Caco-2 (cell line): ENCODE measurements around the gene PTPRN2. TPM values are rescaled to one million over a fixed set of nuclear protein-coding genes. Genes with fewer than 3 reads are reported as not detected.

ENCODE experiments used
- BruUV-seq: library from RNA; stranded (reverse); fragments of 400-500 nt; replicated peaks from 2 replicates; lab custom pipeline; 2021; lab: Mats Ljungman, UMichigan
- CTCF ChIA-PET: fragments of 300-600 bp; sonication (Branson Sonifier 250); formaldehyde crosslinking; loops from one replicate; lab custom pipeline; 2022; ENCODE audit warnings: antibody characterized with exemption; lab: Charles Lee
- POLR2A ChIA-PET: fragments of 300-600 bp; sonication (Branson Sonifier 250); formaldehyde crosslinking; loops from one replicate; lab custom pipeline; 2022; ENCODE audit warnings: antibody characterized with exemption; lab: Charles Lee
- DNase-seq, 2 experiments: peaks; one replicate each; pipeline versions ENCODE4 v3.0.0 to v3.0.0-alpha.2; 2020 to 2022
- H3K27me3 ChIP-seq: replicated peaks from 2 replicates; pipeline ENCODE4 v1.6.0; 2011; ENCODE audit warnings: low read length; ENCODE audit not compliant: control insufficient read depth, insufficient read depth
- H3K36me3 ChIP-seq: 2 replicates; pipeline ENCODE4 v1.5.1; 2011; ENCODE audit warnings: low read length; ENCODE audit not compliant: control insufficient read depth, insufficient read depth
- H3K4me1 ChIP-seq: fragments of 250-450 bp; sonication (Bioruptor Pico); 2 replicates; pipeline ENCODE4 v1.5.1; 2020; ENCODE audit warnings: mild to moderate bottlenecking
- H3K4me3 ChIP-seq: 2 replicates; pipeline ENCODE4 v1.5.1; 2011; ENCODE audit warnings: low read depth, mild to moderate bottlenecking, control low read depth, low read length
- H3K9me3 ChIP-seq: fragments of 250-450 bp; sonication (Bioruptor Pico); 2 replicates; pipeline ENCODE4 v1.5.1; 2020; ENCODE audit warnings: mild to moderate bottlenecking, moderate library complexity
- H3K27ac Mint-ChIP-seq: one replicate; pipeline ENCODE4 v1.8.0; 2022; ENCODE audit warnings: mixed read lengths; ENCODE audit not compliant: unreplicated experiment
- H3K27me3 Mint-ChIP-seq: one replicate; pipeline ENCODE4 v1.8.0; 2022; ENCODE audit warnings: mixed read lengths; ENCODE audit not compliant: insufficient read depth, unreplicated experiment
- H3K36me3 Mint-ChIP-seq: one replicate; pipeline ENCODE4 v1.8.0; 2022; ENCODE audit warnings: mild to moderate bottlenecking, mixed read lengths; ENCODE audit not compliant: insufficient read depth, unreplicated experiment
- H3K4me1 Mint-ChIP-seq: one replicate; pipeline ENCODE4 v1.8.0; 2022; ENCODE audit warnings: low read depth, mixed read lengths; ENCODE audit not compliant: unreplicated experiment
- H3K4me3 Mint-ChIP-seq: one replicate; pipeline ENCODE4 v1.8.0; 2022; ENCODE audit warnings: mild to moderate bottlenecking, moderate library complexity, mixed read lengths; ENCODE audit not compliant: unreplicated experiment
- H3K9me3 Mint-ChIP-seq: one replicate; pipeline ENCODE4 v1.8.0; 2022; ENCODE audit warnings: mixed read lengths; ENCODE audit not compliant: unreplicated experiment
- intact Hi-C: fragments of 100-400 bp; cut with micrococcal nuclease; formaldehyde crosslinking; loops from one replicate; pipeline ENCODE4 v1.10.0; 2022; ENCODE audit not compliant: unreplicated experiment
- total RNA-seq: library from RNA; stranded (reverse); gene quantifications from 2 replicates; pipeline ENCODE4 v1.2.3, GENCODE V29; 2022
- TF ChIP-seq, protein P1 (sequence below), 2 experiments: fragments of 200-600 bp in 1 of 2; IDR thresholded peaks; 1 replicate in 1 of 2; 2 replicates in 1 of 2; pipeline versions ENCODE4 v1.5.1 to v1.8.0; 2011 to 2022; ENCODE audit warnings: antibody characterized with exemption in 1 of 2, control low read depth in 1 of 2, inconsistent platforms in 1 of 2, low read depth in 1 of 2, low read length in 1 of 2, mild to moderate bottlenecking in 1 of 2, moderate library complexity in 1 of 2; ENCODE audit not compliant: insufficient read depth in 1 of 2, severe bottlenecking in 1 of 2, unreplicated experiment in 1 of 2

PTPRN2 gene
- total RNA-seq, 1 experiment from 2014 or later, result 1.4 TPM

DNA sequence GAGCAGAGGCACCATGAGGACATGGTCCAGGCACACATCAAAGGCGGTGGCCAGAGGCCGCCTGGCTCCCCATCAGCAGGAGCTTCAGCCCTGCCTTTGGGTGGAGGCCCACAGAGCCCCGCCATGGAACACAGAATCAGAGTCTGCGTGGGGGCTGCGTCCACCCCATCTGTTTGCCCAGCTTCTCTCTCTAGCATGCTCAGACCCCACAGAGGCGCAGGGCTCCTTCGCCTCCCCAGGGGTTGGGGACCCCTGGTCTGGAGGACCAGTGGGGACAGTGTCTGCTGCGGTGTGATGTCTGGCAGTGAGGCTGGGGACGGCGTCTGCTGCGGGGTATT is 321.9 kb downstream of the PTPRN2 start:
- H3K36me3 ChIP-seq, result no peaks in the 10 kb centered on the region
- CTCF ChIA-PET, result no interaction called here
- no TSS peak for BruUV-seq

DNA sequence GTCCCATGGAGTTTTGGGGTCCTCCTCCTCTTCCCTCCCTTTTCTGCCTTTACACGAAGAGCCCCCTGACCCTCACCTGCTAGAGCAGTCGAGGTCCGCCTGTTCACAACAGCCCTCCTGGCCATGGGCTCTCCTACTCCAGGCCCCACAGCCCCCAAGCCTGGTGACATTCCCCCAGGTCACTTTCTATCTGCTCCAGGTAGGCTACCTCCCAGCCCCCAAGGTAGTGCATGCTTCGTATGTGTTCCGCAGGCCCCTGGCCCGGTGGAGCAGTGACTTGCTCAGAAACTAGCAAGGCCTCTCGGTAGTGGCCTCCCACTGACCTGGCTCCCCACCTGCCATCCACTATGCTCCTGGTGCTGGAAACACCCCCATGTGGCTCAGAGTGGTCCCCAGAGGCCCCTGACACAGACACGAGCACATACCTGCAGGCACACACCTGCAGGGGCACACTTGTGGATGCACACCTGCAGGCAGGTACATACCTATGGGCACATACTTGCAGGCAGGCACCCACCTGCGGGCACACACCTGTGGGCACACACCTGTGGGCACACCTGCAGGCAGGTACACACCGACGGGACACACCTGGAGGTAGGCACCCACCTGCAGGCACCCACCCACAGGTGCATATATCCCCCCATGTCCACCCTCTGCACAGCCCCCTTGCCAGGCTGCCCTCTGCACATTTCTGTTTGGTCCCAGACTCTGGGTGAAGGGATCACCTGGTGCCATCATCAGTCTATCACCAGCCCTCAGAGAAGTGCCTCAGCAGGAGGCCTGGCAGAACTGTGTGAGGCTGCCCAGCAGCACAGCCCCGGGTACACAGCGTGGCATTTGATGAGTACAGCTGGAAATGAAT is 322.5 kb downstream of the PTPRN2 start:
- Histone ChIP-seq H3K27me3 (no peaks in the 10 kb centered on the region), H3K36me3 (no peaks in the 10 kb centered on the region), H3K4me3 (no peak overlapping the region), H3K4me1 (no peaks in the 10 kb centered on the region), H3K9me3 (no peaks in the 10 kb centered on the region; the same call in 1 of the 2 replicates)
- peaks cover 11% of the 10 kb centered on the region for H3K9me3 Mint-ChIP-seq
- intact Hi-C loops, result no loop called here
- DNase-seq, result peak in 1 of 2 experiments; percentile 7
- no peak overlapping the region for H3K4me3 Mint-ChIP-seq
- POLR2A ChIA-PET, result no interaction called here
- H3K4me1 Mint-ChIP-seq, result no peaks in the 10 kb centered on the region
- no peaks in the 10 kb centered on the region for H3K27me3 Mint-ChIP-seq
- no peaks in the 10 kb centered on the region for H3K36me3 Mint-ChIP-seq
- CTCF ChIA-PET, result no interaction called here
- no peak overlapping the region for H3K27ac Mint-ChIP-seq
- BruUV-seq, result no TSS peak
- TF ChIP-seq, protein P1, sequence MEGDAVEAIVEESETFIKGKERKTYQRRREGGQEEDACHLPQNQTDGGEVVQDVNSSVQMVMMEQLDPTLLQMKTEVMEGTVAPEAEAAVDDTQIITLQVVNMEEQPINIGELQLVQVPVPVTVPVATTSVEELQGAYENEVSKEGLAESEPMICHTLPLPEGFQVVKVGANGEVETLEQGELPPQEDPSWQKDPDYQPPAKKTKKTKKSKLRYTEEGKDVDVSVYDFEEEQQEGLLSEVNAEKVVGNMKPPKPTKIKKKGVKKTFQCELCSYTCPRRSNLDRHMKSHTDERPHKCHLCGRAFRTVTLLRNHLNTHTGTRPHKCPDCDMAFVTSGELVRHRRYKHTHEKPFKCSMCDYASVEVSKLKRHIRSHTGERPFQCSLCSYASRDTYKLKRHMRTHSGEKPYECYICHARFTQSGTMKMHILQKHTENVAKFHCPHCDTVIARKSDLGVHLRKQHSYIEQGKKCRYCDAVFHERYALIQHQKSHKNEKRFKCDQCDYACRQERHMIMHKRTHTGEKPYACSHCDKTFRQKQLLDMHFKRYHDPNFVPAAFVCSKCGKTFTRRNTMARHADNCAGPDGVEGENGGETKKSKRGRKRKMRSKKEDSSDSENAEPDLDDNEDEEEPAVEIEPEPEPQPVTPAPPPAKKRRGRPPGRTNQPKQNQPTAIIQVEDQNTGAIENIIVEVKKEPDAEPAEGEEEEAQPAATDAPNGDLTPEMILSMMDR (IDR thresholded peaks at IDR 0.05; ENCODE audit: insufficient read depth in 1 of 2, low read depth in 1 of 2, low read length in 1 of 2, severe bottlenecking in 1 of 2, unreplicated experiment in 1 of 2), result no peak

More for the DNA sequence above, 321.9 kb downstream of the PTPRN2 start:
- TF ChIP-seq, protein P1 (IDR thresholded peaks at IDR 0.05; ENCODE audit: insufficient read depth in 1 of 2, low read depth in 1 of 2, low read length in 1 of 2, severe bottlenecking in 1 of 2, unreplicated experiment in 1 of 2), result no peak
- no peaks in the 10 kb centered on the region for H3K4me1 Mint-ChIP-seq
- POLR2A ChIA-PET, result no interaction called here
- no peaks in the 10 kb centered on the region; the same call in 1 of the 2 replicates for H3K9me3 ChIP-seq
- intact Hi-C loops, result no loop called here
- no peak overlapping the region for H3K4me3 ChIP-seq
- H3K9me3 Mint-ChIP-seq, result peaks cover 11% of the 10 kb centered on the region
- no peaks in the 10 kb centered on the region for H3K27me3 ChIP-seq
- H3K27ac Mint-ChIP-seq, result no peak overlapping the region
- peak in 1 of 2 experiments; percentile 6 for DNase-seq
- H3K4me3 Mint-ChIP-seq, result no peak overlapping the region
- H3K4me1 ChIP-seq, result no peaks in the 10 kb centered on the region
- H3K36me3 Mint-ChIP-seq, result no peaks in the 10 kb centered on the region
- no peaks in the 10 kb centered on the region for H3K27me3 Mint-ChIP-seq

DNA sequence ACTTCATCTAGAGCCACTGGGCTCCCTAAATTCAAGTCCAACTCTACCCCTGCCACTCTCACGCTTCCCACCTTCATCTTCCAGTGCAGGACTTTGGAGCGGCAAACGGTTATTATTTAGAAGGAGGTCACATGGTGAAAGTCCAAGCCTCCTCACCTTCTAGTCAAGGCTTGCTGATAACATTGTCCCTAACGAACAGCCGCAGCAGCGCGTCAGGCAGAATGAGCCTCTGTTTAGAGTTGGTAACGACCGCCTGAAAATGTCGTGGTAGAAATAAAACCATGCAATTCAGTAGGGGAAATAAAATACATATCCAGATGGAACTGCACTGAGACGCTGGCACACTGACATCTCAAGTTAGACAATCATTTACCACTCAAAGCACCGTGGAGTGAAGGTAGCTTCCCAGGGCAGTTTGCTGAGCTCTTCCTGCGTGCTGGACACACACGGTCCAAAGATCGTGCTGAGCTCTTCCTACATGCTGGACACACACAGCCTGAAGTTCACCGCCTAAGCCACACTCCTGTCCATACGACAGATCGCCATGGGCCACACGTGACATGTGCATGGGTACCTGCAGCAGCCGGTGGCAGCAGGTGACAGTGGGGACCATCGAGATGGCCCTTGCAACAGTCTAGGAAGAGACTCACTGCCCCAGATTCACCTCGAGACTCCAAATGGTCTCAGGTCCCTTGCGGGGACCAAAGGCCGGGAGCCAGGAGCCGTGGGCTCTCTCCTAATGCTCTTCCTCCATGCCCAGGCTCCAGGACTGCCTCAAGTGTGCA is 323.5 kb downstream of the PTPRN2 start:
- no peaks in the 10 kb centered on the region for H3K4me1 Mint-ChIP-seq
- ChIA-PET CTCF (no interaction called here), POLR2A (no interaction called here)
- BruUV-seq, result no TSS peak
- H3K27me3 Mint-ChIP-seq, result no peaks in the 10 kb centered on the region
- Histone ChIP-seq H3K4me1 (no peaks in the 10 kb centered on the region), H3K4me3 (no peak overlapping the region), H3K27me3 (no peaks in the 10 kb centered on the region), H3K36me3 (no peaks in the 10 kb centered on the region), H3K9me3 (no peaks in the 10 kb centered on the region)
- H3K27ac Mint-ChIP-seq, result no peak overlapping the region
- H3K36me3 Mint-ChIP-seq, result no peaks in the 10 kb centered on the region
- DNase-seq, result peak in 1 of 2 experiments; percentile 30
- no peak overlapping the region for H3K4me3 Mint-ChIP-seq
- TF ChIP-seq, protein P1 (IDR thresholded peaks at IDR 0.05; ENCODE audit: insufficient read depth in 1 of 2, low read depth in 1 of 2, low read length in 1 of 2, severe bottlenecking in 1 of 2, unreplicated experiment in 1 of 2), result no peak
- intact Hi-C loops, result no loop called here
- peaks cover 1% of the 10 kb centered on the region for H3K9me3 Mint-ChIP-seq
